ENCODE measurements around the gene MFGE8.

MFGE8 gene

GRCh38 chr15:88878720-88879184, 34.4 kb downstream of the MFGE8 start:
- Histone ChIP-seq H3K27me3 (ENCODE audit: insufficient read depth, low read length, poor library complexity) (no peaks in the 10 kb centered on the region), H3K56ac (ENCODE audit: low read length) (no peak overlapping the region), H3K4me2 (ENCODE audit: low read length) (no peak overlapping the region), H3K4me3 (ENCODE audit: low read length) (no peak overlapping the region), H3K27ac (ENCODE audit: low read depth, low read length) (no peak overlapping the region), H3K4ac (ENCODE audit: low read depth, low read length) (no peak overlapping the region), H3K18ac (ENCODE audit: low read length) (no peak overlapping the region), H4K5ac (ENCODE audit: low read length) (no peak overlapping the region), H2BK5ac (ENCODE audit: low read length) (no peak overlapping the region), H3K79me1 (ENCODE audit: low read length) (no peaks in the 10 kb centered on the region), H3K79me2 (ENCODE audit: control insufficient read depth, insufficient read depth, low read length) (no peaks in the 10 kb centered on the region), H3K23ac (ENCODE audit: low read length) (no peak overlapping the region), H2BK15ac (replicated peaks; ENCODE audit: low read depth) (no peak overlapping the region), H4K8ac (ENCODE audit: low read depth, low read length) (no peak overlapping the region), H3K4me1 (ENCODE audit: control insufficient read depth, low read depth, low read length) (no peaks in the 10 kb centered on the region), H2BK120ac (ENCODE audit: low read depth, low read length) (no peak overlapping the region), H3K36me3 (ENCODE audit: control insufficient read depth, insufficient read depth, low read length) (no peaks in the 10 kb centered on the region), H2AK5ac (ENCODE audit: low read length) (no peak overlapping the region), H3K9ac (ENCODE audit: low read length) (no peak overlapping the region)
- no CpG with 5 or more reads among the region's 18 CpGs for WGBS (ENCODE audit: extremely low coverage, insufficient coverage, low lambda C conversion rate)
- DNase-seq = peak; percentile 76

GRCh38 chr15:88877906-88878305, 35.3 kb downstream of the MFGE8 start:
- no peak overlapping the region for H4K5ac ChIP-seq (ENCODE audit: low read length)
- no peak overlapping the region for H3K4me2 ChIP-seq (ENCODE audit: low read length)
- no peaks in the 10 kb centered on the region for H3K27me3 ChIP-seq (ENCODE audit: insufficient read depth, low read length, poor library complexity)
- H3K27ac ChIP-seq (ENCODE audit: low read depth, low read length) = no peak overlapping the region
- H2AK5ac ChIP-seq (ENCODE audit: low read length) = no peak overlapping the region
- no peak overlapping the region for H2BK15ac ChIP-seq (replicated peaks; ENCODE audit: low read depth)
- H3K4ac ChIP-seq (ENCODE audit: low read depth, low read length) = no peak overlapping the region
- no CpG with 5 or more reads among the region's 22 CpGs for WGBS (ENCODE audit: extremely low coverage, insufficient coverage, low lambda C conversion rate)
- H3K79me2 ChIP-seq (ENCODE audit: control insufficient read depth, insufficient read depth, low read length) = no peaks in the 10 kb centered on the region
- H3K18ac ChIP-seq (ENCODE audit: low read length) = no peak overlapping the region
- no peaks in the 10 kb centered on the region for H3K79me1 ChIP-seq (ENCODE audit: low read length)
- H3K9ac ChIP-seq (ENCODE audit: low read length) = no peak overlapping the region
- no peak for DNase-seq
- no peak overlapping the region for H3K23ac ChIP-seq (ENCODE audit: low read length)
- no peaks in the 10 kb centered on the region for H3K4me1 ChIP-seq (ENCODE audit: control insufficient read depth, low read depth, low read length)
- H3K36me3 ChIP-seq (ENCODE audit: control insufficient read depth, insufficient read depth, low read length) = no peaks in the 10 kb centered on the region
- H2BK5ac ChIP-seq (ENCODE audit: low read length) = no peak overlapping the region
- no peak overlapping the region for H3K56ac ChIP-seq (ENCODE audit: low read length)
- H2BK120ac ChIP-seq (ENCODE audit: low read depth, low read length) = no peak overlapping the region
- H4K8ac ChIP-seq (ENCODE audit: low read depth, low read length) = no peak overlapping the region
- H3K4me3 ChIP-seq (ENCODE audit: low read length) = no peak overlapping the region

DNA sequence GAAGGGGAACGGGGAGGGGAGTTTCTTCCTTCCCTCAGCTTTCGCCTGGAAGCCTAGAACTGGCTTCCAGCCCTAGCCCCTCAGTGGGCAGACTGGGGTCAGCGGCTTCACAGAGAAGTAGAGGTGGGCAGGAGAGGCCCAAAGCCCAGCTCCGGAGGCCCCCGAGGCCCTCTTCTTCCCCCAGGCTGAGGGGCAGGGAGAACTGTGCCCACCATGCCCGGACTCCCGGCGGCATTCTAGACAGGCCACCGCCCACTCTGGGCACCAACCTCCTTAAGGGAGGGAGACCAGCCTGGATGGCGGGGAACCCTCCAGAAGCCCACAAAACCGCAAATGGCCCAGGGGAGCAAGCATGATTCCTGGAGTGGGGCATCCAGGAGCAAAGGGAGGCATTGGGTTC, 35.8 kb downstream of the MFGE8 start:
- Histone ChIP-seq H3K4ac (ENCODE audit: low read depth, low read length) (no peak overlapping the region), H2BK15ac (replicated peaks; ENCODE audit: low read depth) (no peak overlapping the region), H3K18ac (ENCODE audit: low read length) (no peak overlapping the region), H3K4me3 (ENCODE audit: low read length) (no peak overlapping the region), H2BK5ac (ENCODE audit: low read length) (no peak overlapping the region), H2AK5ac (ENCODE audit: low read length) (no peak overlapping the region), H3K27me3 (ENCODE audit: insufficient read depth, low read length, poor library complexity) (no peaks in the 10 kb centered on the region), H2BK120ac (ENCODE audit: low read depth, low read length) (no peak overlapping the region), H4K5ac (ENCODE audit: low read length) (no peak overlapping the region), H3K36me3 (ENCODE audit: control insufficient read depth, insufficient read depth, low read length) (no peaks in the 10 kb centered on the region), H3K56ac (ENCODE audit: low read length) (no peak overlapping the region), H3K79me2 (ENCODE audit: control insufficient read depth, insufficient read depth, low read length) (no peaks in the 10 kb centered on the region), H4K8ac (ENCODE audit: low read depth, low read length) (no peak overlapping the region), H3K27ac (ENCODE audit: low read depth, low read length) (no peak overlapping the region), H3K23ac (ENCODE audit: low read length) (no peak overlapping the region), H3K79me1 (ENCODE audit: low read length) (no peaks in the 10 kb centered on the region), H3K4me2 (ENCODE audit: low read length) (no peak overlapping the region), H3K9ac (ENCODE audit: low read length) (no peak overlapping the region), H3K4me1 (ENCODE audit: control insufficient read depth, low read depth, low read length) (no peaks in the 10 kb centered on the region)
- no CpG with 5 or more reads among the region's 11 CpGs for WGBS (ENCODE audit: extremely low coverage, insufficient coverage, low lambda C conversion rate)
- no peak for DNase-seq

GRCh38 chr15:88876573-88876972, 36.6 kb downstream of the MFGE8 start:
- Histone ChIP-seq H4K8ac (ENCODE audit: low read depth, low read length) (no peak overlapping the region), H3K56ac (ENCODE audit: low read length) (no peak overlapping the region), H2BK5ac (ENCODE audit: low read length) (no peak overlapping the region), H3K36me3 (ENCODE audit: control insufficient read depth, insufficient read depth, low read length) (no peaks in the 10 kb centered on the region), H3K27ac (ENCODE audit: low read depth, low read length) (no peak overlapping the region), H4K5ac (ENCODE audit: low read length) (no peak overlapping the region), H2BK15ac (replicated peaks; ENCODE audit: low read depth) (no peak overlapping the region), H3K18ac (ENCODE audit: low read length) (no peak overlapping the region), H2BK120ac (ENCODE audit: low read depth, low read length) (no peak overlapping the region), H3K79me2 (ENCODE audit: control insufficient read depth, insufficient read depth, low read length) (no peaks in the 10 kb centered on the region), H2AK5ac (ENCODE audit: low read length) (no peak overlapping the region), H3K4ac (ENCODE audit: low read depth, low read length) (no peak overlapping the region), H3K4me2 (ENCODE audit: low read length) (no peak overlapping the region), H3K4me1 (ENCODE audit: control insufficient read depth, low read depth, low read length) (no peaks in the 10 kb centered on the region), H3K79me1 (ENCODE audit: low read length) (no peaks in the 10 kb centered on the region), H3K23ac (ENCODE audit: low read length) (no peak overlapping the region), H3K9ac (ENCODE audit: low read length) (no peak overlapping the region), H3K4me3 (ENCODE audit: low read length) (no peak overlapping the region), H3K27me3 (ENCODE audit: insufficient read depth, low read length, poor library complexity) (no peaks in the 10 kb centered on the region)
- DNase-seq = no peak
- WGBS (ENCODE audit: extremely low coverage, insufficient coverage, low lambda C conversion rate) = no CpG with 5 or more reads among the region's 10 CpGs

DNA sequence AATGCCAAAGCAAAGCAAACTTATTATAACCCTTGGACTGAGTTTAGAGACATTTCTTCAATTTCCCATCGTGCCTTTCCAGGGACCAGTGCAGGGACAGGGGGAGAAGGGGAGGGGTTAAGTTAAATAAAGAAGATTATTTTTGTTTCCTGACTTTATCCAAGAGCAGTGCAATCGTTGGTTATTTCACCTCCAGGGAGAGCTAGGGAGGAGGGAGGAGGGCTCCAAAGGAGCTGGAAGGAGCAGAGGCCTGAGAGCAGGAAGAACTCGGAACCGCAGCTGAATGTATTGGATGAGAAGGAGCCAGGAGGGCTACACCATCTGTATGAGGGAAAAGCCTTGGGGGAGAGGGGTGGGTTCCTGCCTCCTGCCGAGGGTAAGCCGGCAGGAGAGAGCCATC, 38.5 kb downstream of the MFGE8 start:
- Histone ChIP-seq H2BK120ac (ENCODE audit: low read depth, low read length) (no peak overlapping the region), H4K5ac (ENCODE audit: low read length) (no peak overlapping the region), H3K56ac (ENCODE audit: low read length) (no peak overlapping the region), H3K4me1 (ENCODE audit: control insufficient read depth, low read depth, low read length) (no peaks in the 10 kb centered on the region), H2AK5ac (ENCODE audit: low read length) (no peak overlapping the region), H3K36me3 (ENCODE audit: control insufficient read depth, insufficient read depth, low read length) (no peaks in the 10 kb centered on the region), H3K79me2 (ENCODE audit: control insufficient read depth, insufficient read depth, low read length) (no peaks in the 10 kb centered on the region), H2BK15ac (replicated peaks; ENCODE audit: low read depth) (no peak overlapping the region), H4K8ac (ENCODE audit: low read depth, low read length) (no peak overlapping the region), H3K18ac (ENCODE audit: low read length) (no peak overlapping the region), H3K9ac (ENCODE audit: low read length) (no peak overlapping the region), H3K4ac (ENCODE audit: low read depth, low read length) (no peak overlapping the region), H3K4me3 (ENCODE audit: low read length) (no peak overlapping the region), H3K27ac (ENCODE audit: low read depth, low read length) (no peak overlapping the region), H2BK5ac (ENCODE audit: low read length) (no peak overlapping the region), H3K79me1 (ENCODE audit: low read length) (no peaks in the 10 kb centered on the region), H3K27me3 (ENCODE audit: insufficient read depth, low read length, poor library complexity) (no peaks in the 10 kb centered on the region), H3K23ac (ENCODE audit: low read length) (no peak overlapping the region), H3K4me2 (ENCODE audit: low read length) (no peak overlapping the region)
- no peak for DNase-seq
- WGBS (ENCODE audit: extremely low coverage, insufficient coverage, low lambda C conversion rate) = no CpG with 5 or more reads among the region's 6 CpGs

DNA sequence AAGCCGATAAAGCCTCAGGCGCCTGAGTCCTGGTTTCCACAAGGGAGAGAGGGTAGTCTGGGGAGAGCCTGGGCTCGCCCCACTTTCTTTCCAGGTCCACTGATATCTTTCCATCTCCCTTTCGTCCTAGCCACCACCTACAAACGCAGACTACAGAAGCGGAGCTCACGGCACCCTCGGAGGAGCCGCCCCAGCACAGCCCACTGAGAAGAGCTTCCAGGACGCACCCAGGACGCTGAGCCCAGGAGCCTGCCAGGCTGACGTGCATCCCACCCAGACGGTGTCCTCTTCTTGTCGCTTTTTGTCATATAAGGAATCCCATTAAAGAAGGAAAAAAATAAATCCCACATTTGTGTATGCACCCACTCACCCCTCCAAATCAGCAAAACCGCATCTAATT, 38.9 kb downstream of the MFGE8 start:
- no peak for DNase-seq
- no peak overlapping the region for H3K27ac ChIP-seq (ENCODE audit: low read depth, low read length)
- H2BK15ac ChIP-seq (replicated peaks; ENCODE audit: low read depth) = no peak overlapping the region
- no peak overlapping the region for H3K56ac ChIP-seq (ENCODE audit: low read length)
- no peak overlapping the region for H3K23ac ChIP-seq (ENCODE audit: low read length)
- H4K5ac ChIP-seq (ENCODE audit: low read length) = no peak overlapping the region
- no peak overlapping the region for H2AK5ac ChIP-seq (ENCODE audit: low read length)
- no peak overlapping the region for H3K9ac ChIP-seq (ENCODE audit: low read length)
- H4K8ac ChIP-seq (ENCODE audit: low read depth, low read length) = no peak overlapping the region
- no peaks in the 10 kb centered on the region for H3K79me1 ChIP-seq (ENCODE audit: low read length)
- no peaks in the 10 kb centered on the region for H3K4me1 ChIP-seq (ENCODE audit: control insufficient read depth, low read depth, low read length)
- H2BK120ac ChIP-seq (ENCODE audit: low read depth, low read length) = no peak overlapping the region
- no peaks in the 10 kb centered on the region for H3K79me2 ChIP-seq (ENCODE audit: control insufficient read depth, insufficient read depth, low read length)
- H3K4me3 ChIP-seq (ENCODE audit: low read length) = no peak overlapping the region
- no peaks in the 10 kb centered on the region for H3K36me3 ChIP-seq (ENCODE audit: control insufficient read depth, insufficient read depth, low read length)
- H3K4me2 ChIP-seq (ENCODE audit: low read length) = no peak overlapping the region
- no peaks in the 10 kb centered on the region for H3K27me3 ChIP-seq (ENCODE audit: insufficient read depth, low read length, poor library complexity)
- no peak overlapping the region for H3K18ac ChIP-seq (ENCODE audit: low read length)
- WGBS (ENCODE audit: extremely low coverage, insufficient coverage, low lambda C conversion rate) = no CpG with 5 or more reads among the region's 15 CpGs
- no peak overlapping the region for H2BK5ac ChIP-seq (ENCODE audit: low read length)
- H3K4ac ChIP-seq (ENCODE audit: low read depth, low read length) = no peak overlapping the region
